GM23338 (cell line): Measurements from ENCODE around the gene EDEM2. TPM values are rescaled to one million over a fixed set of nuclear protein-coding genes. Genes with fewer than 3 reads are reported as not detected.

Source experiments
- ATAC-seq: fragments of 200-7000 bp; cut with Tn5 transposase; 3 replicates; pipeline ENCODE4 v1.9.1; 2020
- DNase-seq: peaks from one replicate; pipeline ENCODE4 v3.0.0-alpha.2; 2015; ENCODE audit warnings: low spot score
- H2AFZ ChIP-seq: fragments of 200-600 bp; sonication (generic); 2 replicates; pipeline ENCODE4 v1.8.0; 2016; ENCODE audit warnings: antibody characterized with exemption, mild to moderate bottlenecking, moderate library complexity
- H3F3A ChIP-seq: fragments of 200-600 bp; sonication (generic); replicated peaks from 2 replicates; pipeline ENCODE4 v1.8.0; 2017; ENCODE audit warnings: antibody characterized with exemption, mixed run types, low read depth
- H3K27ac ChIP-seq: fragments of 200-600 bp; sonication (generic); 2 replicates; pipeline ENCODE4 v1.6.1; 2016; ENCODE audit warnings: low read depth
- H3K27me3 ChIP-seq: fragments of 200-600 bp; sonication (generic); 2 replicates; pipeline ENCODE4 v1.8.0; 2016; ENCODE audit warnings: mild to moderate bottlenecking, mixed run types, moderate library complexity; ENCODE audit not compliant: insufficient read depth
- H3K36me3 ChIP-seq: fragments of 200-600 bp; sonication (generic); 2 replicates; pipeline ENCODE4 v1.8.0; 2016; ENCODE audit warnings: mild to moderate bottlenecking; ENCODE audit not compliant: insufficient read depth
- H3K4me1 ChIP-seq: fragments of 200-600 bp; sonication (generic); 2 replicates; pipeline ENCODE4 v1.8.0; 2016; ENCODE audit warnings: mild to moderate bottlenecking, moderate library complexity; ENCODE audit not compliant: insufficient read depth
- H3K4me2 ChIP-seq: fragments of 200-600 bp; sonication (generic); 2 replicates; pipeline ENCODE4 v1.7.1; 2017; ENCODE audit warnings: mixed run types
- H3K4me3 ChIP-seq: fragments of 200-600 bp; sonication (generic); 2 replicates; pipeline ENCODE4 v1.6.1; 2016; ENCODE audit warnings: mixed run types
- H3K79me2 ChIP-seq: fragments of 200-600 bp; sonication (generic); replicated peaks from 2 replicates; pipeline ENCODE4 v1.8.0; 2017; ENCODE audit warnings: mild to moderate bottlenecking; ENCODE audit not compliant: insufficient read depth
- H3K9me2 ChIP-seq: fragments of 200-600 bp; sonication (generic); 2 replicates; pipeline ENCODE4 v1.8.0; 2017; ENCODE audit not compliant: insufficient read depth
- H4K20me1 ChIP-seq: fragments of 200-600 bp; sonication (generic); replicated peaks from 2 replicates; pipeline ENCODE4 v1.8.0; 2017; ENCODE audit warnings: mild to moderate bottlenecking; ENCODE audit not compliant: insufficient read depth
- H3K27ac Mint-ChIP-seq: 2 replicates; pipeline ENCODE4 v1.8.0; 2020; ENCODE audit warnings: inconsistent platforms, mild to moderate bottlenecking, moderate library complexity, mixed read lengths
- H3K27me3 Mint-ChIP-seq: 3 replicates; pipeline ENCODE4 v1.8.0; 2022; ENCODE audit warnings: low read depth, mild to moderate bottlenecking, moderate library complexity, mixed read lengths, inconsistent platforms; ENCODE audit not compliant: insufficient read depth, poor library complexity
- H3K36me3 Mint-ChIP-seq: 3 replicates; pipeline ENCODE4 v1.8.0; 2021; ENCODE audit warnings: low read depth, mild to moderate bottlenecking, inconsistent platforms, moderate library complexity, mixed read lengths
- H3K4me1 Mint-ChIP-seq: 3 replicates; pipeline ENCODE4 v1.8.0; 2020; ENCODE audit warnings: mild to moderate bottlenecking, inconsistent platforms, mixed read lengths
- H3K4me3 Mint-ChIP-seq: 3 replicates; pipeline ENCODE4 v1.8.0; 2021; ENCODE audit warnings: moderate library complexity, mild to moderate bottlenecking, inconsistent platforms, mixed read lengths
- H3K9me3 Mint-ChIP-seq: 3 replicates; pipeline ENCODE4 v1.8.0; 2020; ENCODE audit warnings: moderate library complexity, mild to moderate bottlenecking, inconsistent platforms, mixed read lengths
- EZH2 ChIP-seq: fragments of 200-600 bp; sonication (generic); IDR thresholded peaks from one replicate; pipeline ENCODE4 v1.8.0; 2017; ENCODE audit warnings: antibody characterized with exemption, mild to moderate bottlenecking, low read depth; ENCODE audit not compliant: unreplicated experiment
- NANOG ChIP-seq: IDR thresholded peaks from 2 replicates; pipeline ENCODE4 v1.6.1; 2016; ENCODE audit warnings: antibody characterized with exemption, borderline replicate concordance
- POLR2AphosphoS5 ChIP-seq: IDR thresholded peaks from 2 replicates; pipeline ENCODE4 v1.6.1; 2016; ENCODE audit warnings: antibody characterized with exemption, low read depth
- REST ChIP-seq: IDR thresholded peaks from one replicate; pipeline ENCODE4 v1.6.1; 2018; ENCODE audit warnings: antibody characterized with exemption; ENCODE audit not compliant: unreplicated experiment
- ZNF331 ChIP-seq: fragments of 250-450 bp; sonication (Bioruptor Pico); IDR thresholded peaks from 2 replicates; pipeline ENCODE4 v1.5.0; 2020; ENCODE audit warnings: low read depth, mild to moderate bottlenecking, moderate library complexity
- ZNF462 ChIP-seq: fragments of 250-450 bp; sonication (Bioruptor Pico); IDR thresholded peaks from 2 replicates; pipeline ENCODE4 v1.5.0; 2020; ENCODE audit warnings: mild to moderate bottlenecking, moderate library complexity
- polyA plus RNA-seq: library from polyadenylated mRNA; unstranded; fragments of >200 nt; fragmentation: Nextera tagmentation; extraction: Ambion mirVana; gene quantifications from 2 replicates; pipeline ENCODE4 v1.2.1, GENCODE V29; 2016
- total RNA-seq: library from RNA; depleted of rRNA; stranded (reverse); fragments of >200 nt; shearing (Covaris generic); gene quantifications from 2 replicates; pipeline ENCODE4 v1.2.3, GENCODE V29; 2014

The EDEM2 gene
- total and polyA plus RNA-seq, 2 experiments from 2014 or later: 13.9 to 25.3 TPM

- TF ChIP-seq ZNF462 (CRISPR knock-in tag) (no peak), ZNF331 (CRISPR knock-in tag) (no peak), REST (no peak), NANOG (no peak), EZH2 (no peak)
These were observed 17.5 kb downstream of the EDEM2 start (continued) for GRCh38 chr20:35129647-35130069.

GRCh38 chr20:35125753-35126152 lies 21.4 kb downstream of the EDEM2 start:
- peaks cover 15% of the 10 kb centered on the region for H3K36me3 ChIP-seq
- Mint-ChIP-seq H3K4me3 (no peak overlapping the region), H3K27me3 (no peaks in the 10 kb centered on the region), H3K27ac (no peak overlapping the region), H3K9me3 (no peaks in the 10 kb centered on the region), H3K4me1 (no peaks in the 10 kb centered on the region), H3K36me3 (peaks cover 18% of the 10 kb centered on the region)
- no peak for ATAC-seq
- no peak overlapping the region for H2AFZ ChIP-seq
- H3K9me2 ChIP-seq: no peaks in the 10 kb centered on the region
- H3K27ac ChIP-seq: no peak overlapping the region
- peaks cover 3% of the 10 kb centered on the region; the same call in 1 of the 2 replicates for H4K20me1 ChIP-seq
- no peaks in the 10 kb centered on the region for H3K4me1 ChIP-seq
- H3K4me3 ChIP-seq: no peak overlapping the region
- H3K79me2 ChIP-seq: no peaks in the 10 kb centered on the region
- no peak overlapping the region for H3K4me2 ChIP-seq
- no peaks in the 10 kb centered on the region for H3F3A ChIP-seq
- DNase-seq: no peak
- H3K27me3 ChIP-seq: no peaks in the 10 kb centered on the region
- no peak for TF ChIP-seq REST
- no peak for TF ChIP-seq POLR2AphosphoS5
